GM23248 (cell line): ENCODE measurements around the gene NYAP2. TPM values are rescaled to one million over a fixed set of nuclear protein-coding genes. Genes with fewer than 3 reads are reported as not detected.

ENCODE experiments used
- DNase-seq: peaks from one replicate; pipeline ENCODE4 v3.0.0-alpha.2; 2015
- H2AFZ ChIP-seq: fragments of 200-600 bp; sonication (generic); 2 replicates; pipeline ENCODE4 v1.6.1; 2016; ENCODE audit warnings: antibody characterized with exemption
- H3F3A ChIP-seq: fragments of 200-600 bp; sonication (generic); 2 replicates; pipeline ENCODE4 v1.6.1; 2016; ENCODE audit warnings: mild to moderate bottlenecking, antibody characterized with exemption, mixed run types; ENCODE audit not compliant: insufficient read depth
- H3K27ac ChIP-seq: fragments of 200-600 bp; sonication (generic); 2 replicates; pipeline ENCODE4 v1.5.1; 2016; ENCODE audit warnings: mild to moderate bottlenecking
- H3K27me3 ChIP-seq: fragments of 200-600 bp; sonication (generic); replicated peaks from 2 replicates; pipeline ENCODE4 v1.6.1; 2016; ENCODE audit warnings: mild to moderate bottlenecking; ENCODE audit not compliant: insufficient read depth
- H3K36me3 ChIP-seq: fragments of 200-600 bp; sonication (generic); 2 replicates; pipeline ENCODE4 v1.6.1; 2016; ENCODE audit warnings: low read depth, mild to moderate bottlenecking
- H3K4me1 ChIP-seq: fragments of 200-600 bp; sonication (generic); 2 replicates; pipeline ENCODE4 v1.6.1; 2016; ENCODE audit warnings: mild to moderate bottlenecking; ENCODE audit not compliant: insufficient read depth
- H3K4me2 ChIP-seq: fragments of 200-600 bp; sonication (generic); one replicate; pipeline ENCODE4 v1.6.1; 2016; ENCODE audit warnings: mild to moderate bottlenecking; ENCODE audit not compliant: unreplicated experiment
- H3K4me3 ChIP-seq: fragments of 200-600 bp; sonication (generic); 2 replicates; pipeline ENCODE4 v1.5.1; 2016; ENCODE audit warnings: mild to moderate bottlenecking
- H3K79me2 ChIP-seq: fragments of 200-600 bp; sonication (generic); 2 replicates; pipeline ENCODE4 v1.6.1; 2016; ENCODE audit warnings: mild to moderate bottlenecking; ENCODE audit not compliant: insufficient read depth
- H3K9ac ChIP-seq: fragments of 200-600 bp; sonication (generic); 2 replicates; pipeline ENCODE4 v1.6.1; 2016; ENCODE audit warnings: mild to moderate bottlenecking
- H3K9me2 ChIP-seq: fragments of 200-600 bp; sonication (generic); 2 replicates; pipeline ENCODE4 v1.6.1; 2016; ENCODE audit warnings: mixed run types, mild to moderate bottlenecking, moderate library complexity; ENCODE audit not compliant: insufficient read depth
- H3K9me3 ChIP-seq: fragments of 200-600 bp; sonication (generic); one replicate; pipeline ENCODE4 v1.6.1; 2017; ENCODE audit warnings: low read depth
- H4K20me1 ChIP-seq: fragments of 200-600 bp; sonication (generic); 2 replicates; pipeline ENCODE4 v1.6.0; 2016; ENCODE audit not compliant: insufficient read depth
- EZH2 ChIP-seq: fragments of 200-600 bp; sonication (generic); IDR thresholded peaks from 2 replicates; pipeline ENCODE4 v1.6.1; 2018; ENCODE audit warnings: antibody characterized with exemption, mild to moderate bottlenecking; ENCODE audit not compliant: insufficient read depth, poor library complexity, severe bottlenecking
- EZH2phosphoT487 ChIP-seq: fragments of 200-600 bp; sonication (generic); IDR thresholded peaks from 2 replicates; pipeline ENCODE4 v1.6.1; 2018; ENCODE audit warnings: antibody characterized with exemption, moderate library complexity, mild to moderate bottlenecking, low read depth; ENCODE audit not compliant: insufficient read depth
- WGBS, 2 experiments: methylation state at CpG; one replicate each; pipeline ENCODE4 v1.1.6; 2015 to 2017; ENCODE audit warnings: low lambda C conversion rate in 2 of 2, low coverage in 1 of 2; ENCODE audit errors: missing lambda C conversion rate in 2 of 2; 5-methylcytosine and 5-hydroxymethylcytosine counted together
- in situ Hi-C: fragments of 300-500 bp; cut with MboI; formaldehyde crosslinking; loops from 2 replicates; pipeline ENCODE4 v1.15.0; 2020
- polyA plus RNA-seq: library from polyadenylated mRNA; unstranded; fragments of >200 nt; fragmentation: Nextera tagmentation; extraction: Ambion mirVana; gene quantifications from 2 replicates; pipeline ENCODE4 v1.2.1, GENCODE V29; 2016
- total RNA-seq: library from RNA; depleted of rRNA; stranded (reverse); fragments of >200 nt; shearing (Covaris generic); gene quantifications from 2 replicates; pipeline ENCODE4 v1.2.3, GENCODE V29; 2014

Gene NYAP2
- total and polyA plus RNA-seq, 2 experiments from 2014 or later = not detected

GRCh38 chr2:225366731-225367130 lies 32.8 kb upstream of the NYAP2 start:
- in situ Hi-C loops = no loop called here

GRCh38 chr2:225367482-225367881 lies 32.0 kb upstream of the NYAP2 start:
- H3K36me3 ChIP-seq = no peaks in the 10 kb centered on the region
- H3K9me3 ChIP-seq = no peaks in the 10 kb centered on the region
- H3K27ac ChIP-seq = no peak overlapping the region
- TF ChIP-seq EZH2 (no peak), EZH2phosphoT487 (no peak)
- no peaks in the 10 kb centered on the region for H3K79me2 ChIP-seq
- H3K4me2 ChIP-seq = no peak overlapping the region
- H2AFZ ChIP-seq = no peak overlapping the region
- no peak for DNase-seq
- 0% methylated on average over 1 of the region's 1 CpG for WGBS, 2 experiments
- no peaks in the 10 kb centered on the region for H3K27me3 ChIP-seq
- no peak overlapping the region for H3K4me3 ChIP-seq
- H3K9ac ChIP-seq = no peak overlapping the region
- H3K9me2 ChIP-seq = no peaks in the 10 kb centered on the region; the same call in 1 of the 2 replicates
- no peaks in the 10 kb centered on the region for H4K20me1 ChIP-seq
- in situ Hi-C loops = no loop called here
- no peaks in the 10 kb centered on the region for H3K4me1 ChIP-seq
- H3F3A ChIP-seq = no peaks in the 10 kb centered on the region

More at GRCh38 chr2:225366731-225367130, 32.8 kb upstream of the NYAP2 start:
- Histone ChIP-seq H3F3A (no peaks in the 10 kb centered on the region), H3K4me1 (no peaks in the 10 kb centered on the region), H4K20me1 (no peaks in the 10 kb centered on the region), H3K4me2 (no peak overlapping the region), H3K79me2 (no peaks in the 10 kb centered on the region), H3K27me3 (no peaks in the 10 kb centered on the region), H3K36me3 (no peaks in the 10 kb centered on the region), H3K27ac (no peak overlapping the region), H3K9me2 (no peaks in the 10 kb centered on the region; the same call in 1 of the 2 replicates), H3K4me3 (no peak overlapping the region), H3K9me3 (no peaks in the 10 kb centered on the region), H3K9ac (no peak overlapping the region), H2AFZ (no peak overlapping the region)
- TF ChIP-seq EZH2phosphoT487 (no peak), EZH2 (no peak)
- DNase-seq = no peak

GRCh38 chr2:225378984-225379383 lies 20.5 kb upstream of the NYAP2 start:
- Histone ChIP-seq H3K4me1 (no peaks in the 10 kb centered on the region), H3K9ac (no peak overlapping the region), H3K9me3 (no peaks in the 10 kb centered on the region), H3K9me2 (no peaks in the 10 kb centered on the region), H3K4me2 (no peak overlapping the region), H4K20me1 (no peaks in the 10 kb centered on the region), H3K4me3 (no peak overlapping the region), H3K36me3 (no peaks in the 10 kb centered on the region), H3F3A (no peaks in the 10 kb centered on the region), H3K27ac (no peak overlapping the region), H2AFZ (no peak overlapping the region), H3K79me2 (no peaks in the 10 kb centered on the region), H3K27me3 (no peaks in the 10 kb centered on the region)
- in situ Hi-C loops = no loop called here
- TF ChIP-seq EZH2phosphoT487 (no peak), EZH2 (no peak)
- DNase-seq = no peak
- WGBS, 2 experiments = 2 to 6% methylated on average over 3 of the region's 3 CpGs

GRCh38 chr2:225379856-225380255 lies 19.7 kb upstream of the NYAP2 start:
- Histone ChIP-seq H3K27me3 (no peaks in the 10 kb centered on the region), H3K36me3 (no peaks in the 10 kb centered on the region), H4K20me1 (no peaks in the 10 kb centered on the region), H3K9ac (no peak overlapping the region), H3K4me3 (no peak overlapping the region), H2AFZ (no peak overlapping the region), H3K79me2 (no peaks in the 10 kb centered on the region), H3K9me3 (no peaks in the 10 kb centered on the region), H3F3A (no peaks in the 10 kb centered on the region), H3K4me1 (no peaks in the 10 kb centered on the region), H3K4me2 (no peak overlapping the region), H3K27ac (no peak overlapping the region), H3K9me2 (no peaks in the 10 kb centered on the region)
- no peak for DNase-seq
- in situ Hi-C loops = no loop called here
- WGBS, 2 experiments = 43 to 45% methylated on average over 6 of the region's 6 CpGs
- TF ChIP-seq EZH2phosphoT487 (no peak), EZH2 (no peak)

- Histone ChIP-seq H3K36me3 (no peaks in the 10 kb centered on the region), H3K4me1 (no peaks in the 10 kb centered on the region), H3K27ac (no peak overlapping the region), H3K27me3 (no peaks in the 10 kb centered on the region), H3K79me2 (no peaks in the 10 kb centered on the region), H2AFZ (no peak overlapping the region), H3K9me3 (no peaks in the 10 kb centered on the region), H3K9ac (no peak overlapping the region), H3K4me3 (no peak overlapping the region), H3K9me2 (no peaks in the 10 kb centered on the region), H4K20me1 (no peaks in the 10 kb centered on the region), H3K4me2 (no peak overlapping the region), H3F3A (no peaks in the 10 kb centered on the region)
- 46 to 47% methylated on average over 4 of the region's 4 CpGs for WGBS, 2 experiments
- in situ Hi-C loops = no loop called here
- DNase-seq = no peak
- TF ChIP-seq EZH2 = no peak
- TF ChIP-seq EZH2phosphoT487 = no peak
Observed at GRCh38 chr2:225381609-225382008, 17.9 kb upstream of the NYAP2 start.
